Lung (tissue), 12 donors: Measurements from ENCODE around the gene PTCHD4. TPM values are rescaled to one million over a fixed set of nuclear protein-coding genes. Genes with fewer than 3 reads are reported as not detected.

Experiments
- ATAC-seq: fragments of 200-7000 bp; cut with Tn5 transposase; one replicate; pipeline ENCODE4 v1.9.1; 2020; ENCODE audit warnings: moderate number of reproducible peaks; ENCODE audit not compliant: insufficient read depth, low FRiP score
- DNase-seq, 3 donors: peaks; one replicate each; pipeline ENCODE4 v3.0.0-alpha.2; 2013 to 2017
- H3K27ac ChIP-seq, 2 donors: one replicate each; pipeline ENCODE4 v1.5.1; 2013; ENCODE audit warnings: mild to moderate bottlenecking in 2 of 2, moderate library complexity in 2 of 2, control low read depth in 1 of 2, inconsistent platforms in 1 of 2, low read depth in 1 of 2, low read length in 1 of 2
- H3K27me3 ChIP-seq, 3 donors: one replicate each; pipeline ENCODE4 v1.5.1; 2013; ENCODE audit warnings: low read length in 2 of 3; ENCODE audit not compliant: control insufficient read depth in 3 of 3, insufficient read depth in 3 of 3
- H3K36me3 ChIP-seq, 4 donors: one replicate each; pipeline ENCODE4 v1.5.1; 2013; ENCODE audit warnings: low read length in 4 of 4, mild to moderate bottlenecking in 1 of 4, moderate library complexity in 1 of 4; ENCODE audit not compliant: control insufficient read depth in 4 of 4, insufficient read depth in 4 of 4
- H3K4me1 ChIP-seq, 5 donors: one replicate each; pipeline ENCODE4 v1.5.1; 2013; ENCODE audit warnings: low read length in 5 of 5, mild to moderate bottlenecking in 2 of 5, moderate library complexity in 1 of 5; ENCODE audit not compliant: control insufficient read depth in 5 of 5, insufficient read depth in 5 of 5
- H3K4me3 ChIP-seq: one replicate; pipeline ENCODE4 v1.5.1; 2013; ENCODE audit warnings: mild to moderate bottlenecking, control low read depth, moderate library complexity
- H3K9ac ChIP-seq, 2 donors: one replicate each; pipeline ENCODE4 v1.5.1; 2013; ENCODE audit warnings: low read length in 2 of 2, control low read depth in 1 of 2; ENCODE audit not compliant: insufficient read depth in 1 of 2
- H3K9me3 ChIP-seq, 4 donors: one replicate each; pipeline ENCODE4 v1.5.1; 2013; ENCODE audit warnings: low read length in 3 of 4, mild to moderate bottlenecking in 1 of 4, moderate library complexity in 1 of 4; ENCODE audit not compliant: control insufficient read depth in 4 of 4, insufficient read depth in 3 of 4
- WGBS, 2 donors: extraction: QIAGEN DNeasy Blood & Tissue Kit; methylation state at CpG; one replicate each; pipeline ENCODE4 v1.1.7; 2013; 5-methylcytosine and 5-hydroxymethylcytosine counted together
- polyA plus RNA-seq, 2 donors: library from polyadenylated mRNA; stranded (reverse); fragments of 200-250 nt; gene quantifications; one replicate each; pipeline ENCODE4 v1.2.1, GENCODE V29; 2013
- total RNA-seq, 2 donors: library from RNA; depleted of rRNA in 1 of 2; stranded (reverse); fragments of >200 nt in 1 of 2; gene quantifications; one replicate each; pipeline ENCODE4 v1.2.1, GENCODE V29; 2014 to 2021
- TF ChIP-seq, protein P1 (sequence below): IDR thresholded peaks from 2 replicates; pipeline ENCODE4 v1.5.1; 2012; ENCODE audit warnings: mild to moderate bottlenecking; ENCODE audit errors: control extremely low read depth, extremely low read depth
- donor health status: control.
- donor health status: control.
- donor health status: Bipolar disorder and iron deficiency.
- donor health status: healthy.
- donor health status: DM: yes; HTN: yes; CAD: no.

The PTCHD4 gene
- total and polyA plus RNA-seq, 4 donors, result 0.03 to 0.52 (median 0.22) TPM

DNA sequence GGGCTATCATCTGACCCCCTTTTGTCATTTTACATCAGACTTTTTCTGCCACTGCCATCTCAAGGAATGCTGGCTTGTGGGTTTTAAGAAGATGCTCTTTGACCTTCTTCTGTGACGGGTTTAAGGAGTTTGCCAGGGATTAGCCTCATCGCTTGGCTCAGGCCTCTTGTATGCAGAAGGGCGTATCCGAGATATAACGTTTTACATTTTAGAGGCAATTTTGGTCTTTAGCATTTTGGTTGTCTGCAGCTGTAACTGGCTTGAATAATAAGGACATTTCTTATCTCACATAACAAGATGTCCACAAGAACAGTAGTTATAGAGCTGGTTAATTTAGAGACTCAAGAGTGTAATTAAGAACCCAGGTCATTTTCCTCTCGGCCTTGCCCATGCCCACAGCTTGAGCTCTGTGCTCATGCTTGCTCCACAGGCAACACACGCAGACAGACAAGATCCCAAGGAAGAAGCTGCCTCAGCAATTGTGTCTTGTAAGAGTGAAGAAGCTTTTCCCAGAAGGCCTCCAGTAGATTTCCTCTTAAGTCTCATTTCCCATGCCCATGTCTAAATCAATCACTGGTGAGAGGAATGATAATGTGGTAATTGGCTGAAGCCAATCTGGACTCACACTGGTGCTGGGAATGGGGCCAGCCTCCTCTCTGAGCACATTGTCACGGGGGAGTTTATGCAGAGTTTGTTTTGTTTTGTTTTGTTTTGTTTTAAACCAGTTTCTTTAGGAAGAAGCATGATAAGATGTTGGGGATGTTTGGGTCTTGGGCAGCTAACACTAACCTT is 36.8 kb downstream of the PTCHD4 start:
- TF ChIP-seq, protein P1, sequence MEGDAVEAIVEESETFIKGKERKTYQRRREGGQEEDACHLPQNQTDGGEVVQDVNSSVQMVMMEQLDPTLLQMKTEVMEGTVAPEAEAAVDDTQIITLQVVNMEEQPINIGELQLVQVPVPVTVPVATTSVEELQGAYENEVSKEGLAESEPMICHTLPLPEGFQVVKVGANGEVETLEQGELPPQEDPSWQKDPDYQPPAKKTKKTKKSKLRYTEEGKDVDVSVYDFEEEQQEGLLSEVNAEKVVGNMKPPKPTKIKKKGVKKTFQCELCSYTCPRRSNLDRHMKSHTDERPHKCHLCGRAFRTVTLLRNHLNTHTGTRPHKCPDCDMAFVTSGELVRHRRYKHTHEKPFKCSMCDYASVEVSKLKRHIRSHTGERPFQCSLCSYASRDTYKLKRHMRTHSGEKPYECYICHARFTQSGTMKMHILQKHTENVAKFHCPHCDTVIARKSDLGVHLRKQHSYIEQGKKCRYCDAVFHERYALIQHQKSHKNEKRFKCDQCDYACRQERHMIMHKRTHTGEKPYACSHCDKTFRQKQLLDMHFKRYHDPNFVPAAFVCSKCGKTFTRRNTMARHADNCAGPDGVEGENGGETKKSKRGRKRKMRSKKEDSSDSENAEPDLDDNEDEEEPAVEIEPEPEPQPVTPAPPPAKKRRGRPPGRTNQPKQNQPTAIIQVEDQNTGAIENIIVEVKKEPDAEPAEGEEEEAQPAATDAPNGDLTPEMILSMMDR, result no peak
- ATAC-seq (no peak), DNase-seq (peak; percentile 67 to 85 (median 82))
- H3K9me3 ChIP-seq, result peaks cover 0 to 2% (median 0%) of the 10 kb centered on the region in 4 donors
- no peak overlapping the region for H3K4me3 ChIP-seq
- H3K4me1 ChIP-seq, result peaks cover 0 to 16% (median 0%) of the 10 kb centered on the region in 5 donors
- H3K27me3 ChIP-seq, result peaks cover 0 to 6% (median 4%) of the 10 kb centered on the region in 3 donors
- WGBS, 2 donors, result 77 to 84% methylated on average over 8 of the region's 8 CpGs
- no peak overlapping the region for H3K27ac ChIP-seq
- no peak overlapping the region for H3K9ac ChIP-seq
- no peaks in the 10 kb centered on the region for H3K36me3 ChIP-seq

DNA sequence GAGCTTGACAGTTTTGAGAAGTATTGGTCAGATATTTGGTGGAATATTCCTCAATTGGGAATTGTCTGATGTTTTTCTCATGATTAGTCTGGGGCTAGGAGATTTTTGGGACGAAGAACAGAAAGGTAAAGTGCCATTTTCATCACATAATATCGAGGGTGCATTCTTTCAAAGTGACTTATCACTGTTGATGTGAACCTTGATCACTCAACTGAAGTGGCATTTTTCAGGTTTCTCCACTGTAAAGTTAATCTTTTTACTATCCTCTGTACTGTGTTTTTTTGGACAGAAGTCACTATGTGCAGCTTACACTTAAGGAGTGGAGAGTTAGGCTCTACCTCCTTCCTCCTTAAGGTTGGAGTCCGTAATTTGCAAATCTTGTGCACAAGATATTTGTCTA is 39.2 kb downstream of the PTCHD4 start:
- Histone ChIP-seq H3K4me1 (peaks cover 0 to 23% (median 6%) of the 10 kb centered on the region in 5 donors), H3K27ac (no peak overlapping the region), H3K27me3 (peaks cover 0 to 20% (median 11%) of the 10 kb centered on the region in 3 donors), H3K9me3 (peaks cover 0 to 3% (median 1%) of the 10 kb centered on the region in 4 donors), H3K9ac (no peak overlapping the region), H3K36me3 (no peaks in the 10 kb centered on the region), H3K4me3 (no peak overlapping the region)
- ATAC-seq (no peak), DNase-seq (no peak)
- WGBS, 2 donors, result 79 to 87% methylated on average over 3 of the region's 3 CpGs
- TF ChIP-seq, protein P1, result no peak

DNA sequence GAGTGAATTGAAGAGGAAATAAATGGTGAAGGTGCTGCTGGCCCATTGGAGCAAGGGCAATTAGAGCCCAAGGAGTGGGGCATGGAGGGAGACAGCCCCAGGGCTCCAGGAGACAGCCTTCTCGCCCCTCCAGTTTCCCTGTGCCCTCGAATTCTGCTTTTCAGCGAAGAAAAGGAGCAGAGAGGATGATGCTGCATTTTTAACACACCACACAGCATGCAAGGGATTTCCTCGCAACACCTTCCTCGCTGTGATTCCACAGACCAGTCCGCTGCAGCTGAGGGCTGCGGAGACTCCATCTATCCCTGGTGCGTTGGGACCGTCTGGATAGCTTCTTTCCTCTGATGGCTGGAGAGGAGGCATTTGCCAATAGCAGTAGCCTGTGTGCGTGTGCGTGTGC is 41.7 kb downstream of the PTCHD4 start:
- TF ChIP-seq, protein P1, result no peak
- DNase-seq (peak in 2 of 3 donors; percentile 16 to 42), ATAC-seq (no peak)
- Histone ChIP-seq H3K4me3 (no peak overlapping the region), H3K9ac (no peak overlapping the region), H3K27me3 (peaks cover 0 to 20% (median 11%) of the 10 kb centered on the region in 3 donors), H3K27ac (no peak overlapping the region), H3K36me3 (no peaks in the 10 kb centered on the region), H3K4me1 (peaks cover 0 to 19% (median 6%) of the 10 kb centered on the region in 5 donors), H3K9me3 (peaks cover 0 to 3% (median 0%) of the 10 kb centered on the region in 4 donors)
- WGBS, 2 donors, result 30 to 37% methylated on average over 11 of the region's 11 CpGs
